Measurements from ENCODE around the gene CHKA.

The CHKA gene

DNA sequence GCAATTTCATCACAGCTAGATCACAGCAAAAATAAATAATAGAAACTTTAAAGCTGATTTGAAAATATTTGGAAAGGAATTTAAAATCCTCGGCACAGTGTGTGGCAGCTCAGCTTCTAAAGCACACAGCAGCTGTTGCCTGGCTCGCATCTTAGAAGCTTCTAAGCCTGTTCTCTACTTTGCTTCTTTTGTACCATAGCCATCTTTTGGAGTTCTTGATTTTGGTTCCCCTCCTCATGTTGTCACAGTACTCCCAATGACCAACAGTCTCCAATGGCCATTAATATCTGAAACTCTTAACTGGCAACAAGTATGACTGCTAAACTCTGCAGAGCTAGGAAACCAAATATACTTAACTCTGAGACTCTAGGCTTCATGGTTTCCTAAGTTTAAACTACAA lies 28.8 kb downstream of the CHKA start:
- Histone ChIP-seq H3K4me3 (replicated peaks; ENCODE audit: insufficient read depth, low read length) (no peak overlapping the region), H3K27me3 (ENCODE audit: insufficient read depth, poor library complexity, severe bottlenecking) (no peaks in the 10 kb centered on the region), H3K27ac (replicated peaks) (no peak overlapping the region)
- DNase-seq (ENCODE audit: low read depth in 1 of 2, low spot score in 1 of 2): no peak
- TF ChIP-seq POLR2AphosphoS5 (IDR thresholded peaks at IDR 0.05; ENCODE audit: low read depth) (no peak), SPI1 (IDR thresholded peaks at IDR 0.05; ENCODE audit: borderline replicate concordance, low read depth) (no peak), GABPA (IDR thresholded peaks at IDR 0.05; ENCODE audit: low read depth) (no peak)
- TF ChIP-seq, protein P1, sequence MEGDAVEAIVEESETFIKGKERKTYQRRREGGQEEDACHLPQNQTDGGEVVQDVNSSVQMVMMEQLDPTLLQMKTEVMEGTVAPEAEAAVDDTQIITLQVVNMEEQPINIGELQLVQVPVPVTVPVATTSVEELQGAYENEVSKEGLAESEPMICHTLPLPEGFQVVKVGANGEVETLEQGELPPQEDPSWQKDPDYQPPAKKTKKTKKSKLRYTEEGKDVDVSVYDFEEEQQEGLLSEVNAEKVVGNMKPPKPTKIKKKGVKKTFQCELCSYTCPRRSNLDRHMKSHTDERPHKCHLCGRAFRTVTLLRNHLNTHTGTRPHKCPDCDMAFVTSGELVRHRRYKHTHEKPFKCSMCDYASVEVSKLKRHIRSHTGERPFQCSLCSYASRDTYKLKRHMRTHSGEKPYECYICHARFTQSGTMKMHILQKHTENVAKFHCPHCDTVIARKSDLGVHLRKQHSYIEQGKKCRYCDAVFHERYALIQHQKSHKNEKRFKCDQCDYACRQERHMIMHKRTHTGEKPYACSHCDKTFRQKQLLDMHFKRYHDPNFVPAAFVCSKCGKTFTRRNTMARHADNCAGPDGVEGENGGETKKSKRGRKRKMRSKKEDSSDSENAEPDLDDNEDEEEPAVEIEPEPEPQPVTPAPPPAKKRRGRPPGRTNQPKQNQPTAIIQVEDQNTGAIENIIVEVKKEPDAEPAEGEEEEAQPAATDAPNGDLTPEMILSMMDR (IDR thresholded peaks at IDR 0.05; ENCODE audit: insufficient read depth, low read length): no peak
- TF ChIP-seq, protein P2, sequence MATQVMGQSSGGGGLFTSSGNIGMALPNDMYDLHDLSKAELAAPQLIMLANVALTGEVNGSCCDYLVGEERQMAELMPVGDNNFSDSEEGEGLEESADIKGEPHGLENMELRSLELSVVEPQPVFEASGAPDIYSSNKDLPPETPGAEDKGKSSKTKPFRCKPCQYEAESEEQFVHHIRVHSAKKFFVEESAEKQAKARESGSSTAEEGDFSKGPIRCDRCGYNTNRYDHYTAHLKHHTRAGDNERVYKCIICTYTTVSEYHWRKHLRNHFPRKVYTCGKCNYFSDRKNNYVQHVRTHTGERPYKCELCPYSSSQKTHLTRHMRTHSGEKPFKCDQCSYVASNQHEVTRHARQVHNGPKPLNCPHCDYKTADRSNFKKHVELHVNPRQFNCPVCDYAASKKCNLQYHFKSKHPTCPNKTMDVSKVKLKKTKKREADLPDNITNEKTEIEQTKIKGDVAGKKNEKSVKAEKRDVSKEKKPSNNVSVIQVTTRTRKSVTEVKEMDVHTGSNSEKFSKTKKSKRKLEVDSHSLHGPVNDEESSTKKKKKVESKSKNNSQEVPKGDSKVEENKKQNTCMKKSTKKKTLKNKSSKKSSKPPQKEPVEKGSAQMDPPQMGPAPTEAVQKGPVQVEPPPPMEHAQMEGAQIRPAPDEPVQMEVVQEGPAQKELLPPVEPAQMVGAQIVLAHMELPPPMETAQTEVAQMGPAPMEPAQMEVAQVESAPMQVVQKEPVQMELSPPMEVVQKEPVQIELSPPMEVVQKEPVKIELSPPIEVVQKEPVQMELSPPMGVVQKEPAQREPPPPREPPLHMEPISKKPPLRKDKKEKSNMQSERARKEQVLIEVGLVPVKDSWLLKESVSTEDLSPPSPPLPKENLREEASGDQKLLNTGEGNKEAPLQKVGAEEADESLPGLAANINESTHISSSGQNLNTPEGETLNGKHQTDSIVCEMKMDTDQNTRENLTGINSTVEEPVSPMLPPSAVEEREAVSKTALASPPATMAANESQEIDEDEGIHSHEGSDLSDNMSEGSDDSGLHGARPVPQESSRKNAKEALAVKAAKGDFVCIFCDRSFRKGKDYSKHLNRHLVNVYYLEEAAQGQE (IDR thresholded peaks at IDR 0.05; ENCODE audit: insufficient replicate concordance, low read depth): no peak

DNA sequence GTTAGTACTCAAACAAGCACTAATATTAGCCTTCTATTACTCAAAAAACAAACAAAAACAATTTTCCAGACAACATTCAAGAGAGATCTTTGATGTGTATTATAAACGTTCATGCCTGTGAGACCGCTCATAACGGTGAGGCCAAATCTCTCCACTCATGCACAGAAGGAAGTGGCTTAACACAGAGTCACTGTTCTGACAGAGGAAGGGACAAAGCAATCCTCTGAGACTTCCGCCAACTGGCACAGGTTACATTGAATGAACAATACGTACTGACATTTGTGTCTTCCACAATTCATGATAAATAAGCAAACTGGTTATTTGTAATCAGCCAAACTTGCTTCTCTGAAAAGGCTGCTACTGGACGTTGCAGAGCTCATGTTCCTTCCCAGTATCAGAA lies 30.5 kb downstream of the CHKA start:
- no peak overlapping the region for H3K4me3 ChIP-seq (replicated peaks; ENCODE audit: insufficient read depth, low read length)
- TF ChIP-seq GABPA (IDR thresholded peaks at IDR 0.05; ENCODE audit: low read depth) (peak; percentile 60), POLR2AphosphoS5 (IDR thresholded peaks at IDR 0.05; ENCODE audit: low read depth) (0 out of 2 replicates have a peak, but pooled peaks have one; percentile 24), SPI1 (IDR thresholded peaks at IDR 0.05; ENCODE audit: borderline replicate concordance, low read depth) (peak; percentile 86)
- TF ChIP-seq, protein P2 (IDR thresholded peaks at IDR 0.05; ENCODE audit: insufficient replicate concordance, low read depth): no peak
- TF ChIP-seq, protein P1 (IDR thresholded peaks at IDR 0.05; ENCODE audit: insufficient read depth, low read length): no peak
- H3K27me3 ChIP-seq (ENCODE audit: insufficient read depth, poor library complexity, severe bottlenecking): no peaks in the 10 kb centered on the region
- peak in 1 of 2 experiments; percentile 83 for DNase-seq (ENCODE audit: low read depth in 1 of 2, low spot score in 1 of 2)
- H3K27ac ChIP-seq (replicated peaks): peak overlapping the region; percentile 71

DNA sequence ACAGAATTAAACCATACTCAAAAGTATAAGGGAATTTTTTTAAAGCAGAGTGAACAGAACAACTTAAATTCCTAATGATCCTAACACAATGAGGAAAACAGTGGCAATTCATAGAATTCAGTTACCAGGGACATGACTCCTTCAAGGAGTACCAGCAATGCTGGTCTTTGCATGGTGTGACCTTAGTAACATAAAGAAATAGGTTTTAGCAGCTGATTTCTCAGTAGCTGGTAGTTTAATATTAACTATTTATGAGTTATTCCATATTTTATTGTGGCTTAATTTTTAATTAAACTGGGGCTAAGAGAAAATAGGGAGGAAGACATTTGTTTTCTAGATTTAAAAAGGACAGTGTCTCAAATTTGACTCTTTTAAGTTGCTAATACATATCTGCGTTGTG lies 30.9 kb downstream of the CHKA start:
- H3K4me3 ChIP-seq (replicated peaks; ENCODE audit: insufficient read depth, low read length): no peak overlapping the region
- peak overlapping the region; percentile 71 for H3K27ac ChIP-seq (replicated peaks)
- no peak for DNase-seq (ENCODE audit: low read depth in 1 of 2, low spot score in 1 of 2)

More for the DNA sequence above, 30.9 kb downstream of the CHKA start:
- H3K27me3 ChIP-seq (ENCODE audit: insufficient read depth, poor library complexity, severe bottlenecking): no peaks in the 10 kb centered on the region
- TF ChIP-seq, protein P1 (IDR thresholded peaks at IDR 0.05; ENCODE audit: insufficient read depth, low read length): no peak
- TF ChIP-seq SPI1 (IDR thresholded peaks at IDR 0.05; ENCODE audit: borderline replicate concordance, low read depth) (no peak), POLR2AphosphoS5 (IDR thresholded peaks at IDR 0.05; ENCODE audit: low read depth) (no peak), GABPA (IDR thresholded peaks at IDR 0.05; ENCODE audit: low read depth) (no peak)
- TF ChIP-seq, protein P2 (IDR thresholded peaks at IDR 0.05; ENCODE audit: insufficient replicate concordance, low read depth): no peak

Data from HL-60 (cell line).